ENCODE results near the gene ACVR1. TPM values are rescaled to one million over a fixed set of nuclear protein-coding genes. Genes with fewer than 3 reads are reported as not detected.

Gene ACVR1
- total RNA-seq, 1 donor from 2014 or later = 4.4 TPM

DNA sequence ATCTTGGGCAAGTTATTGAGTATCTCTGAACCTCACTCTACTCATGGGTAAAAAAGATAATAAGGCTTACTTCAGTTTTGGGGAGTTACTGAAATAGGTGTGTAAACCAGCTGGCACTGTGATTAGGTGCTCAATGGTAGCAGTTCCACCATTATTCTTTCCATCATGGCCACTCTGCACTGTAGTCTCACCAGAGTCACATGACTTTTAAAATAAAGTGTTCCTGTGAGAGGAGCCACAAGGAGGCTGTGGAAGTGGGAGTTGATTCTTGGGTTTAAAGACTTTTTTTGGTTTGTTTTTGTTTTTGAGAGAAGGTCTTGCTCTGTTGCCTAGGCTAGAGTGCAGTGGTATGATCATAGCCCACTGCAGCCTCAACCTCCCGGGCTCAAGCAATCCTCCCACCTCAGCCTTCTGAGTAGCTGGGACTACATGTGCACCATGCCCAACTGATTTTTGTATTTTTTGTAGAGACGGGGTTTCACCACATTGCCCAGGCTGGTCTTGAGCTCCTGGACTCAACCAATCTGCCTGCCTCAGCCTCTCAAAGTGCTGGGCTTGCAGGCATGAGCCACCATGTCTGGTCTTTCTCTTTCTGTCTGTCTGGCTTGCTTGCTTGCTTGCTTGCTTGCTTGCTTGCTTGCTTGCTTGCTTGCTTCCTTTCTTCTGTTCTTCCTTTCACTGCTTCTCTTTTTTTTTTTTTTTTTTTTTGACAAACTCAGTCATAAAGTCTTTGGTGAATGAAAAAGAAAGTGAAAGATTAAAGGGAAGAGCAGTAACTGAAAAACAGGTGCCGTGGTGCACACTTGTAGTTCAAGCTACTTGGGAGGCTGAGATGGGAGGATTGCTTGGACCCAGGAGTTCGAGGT, 21.2 kb upstream of the ACVR1 start:
- peaks cover 33% of the 10 kb centered on the region for H3K4me1 Mint-ChIP-seq
- CTCF ChIA-PET = no interaction called here
- DNase-seq (peak; percentile 20), ATAC-seq (ENCODE audit: low read depth) (peak; percentile 73)
- H3K27me3 Mint-ChIP-seq = no peaks in the 10 kb centered on the region
- POLR2A ChIA-PET = interaction anchor here (0.7 to 2.4 kb wide), 3 partner anchors 21 to 1556 kb away, joined by 4 to 31 read pairs (median 7); partner anchors contain the start of gene ACVR1
- peak overlapping the region; percentile 85 for H3K4me3 Mint-ChIP-seq
- no peaks in the 10 kb centered on the region for H3K36me3 Mint-ChIP-seq (ENCODE audit: low read depth)
- H3K9me3 Mint-ChIP-seq = peaks cover 2% of the 10 kb centered on the region
- intact Hi-C loops (cut with micrococcal nuclease) = loop anchor here (1.0 kb wide), 1 partner anchor 21 kb away; the partner anchor contains the start of gene ACVR1
- TF ChIP-seq, protein P1, sequence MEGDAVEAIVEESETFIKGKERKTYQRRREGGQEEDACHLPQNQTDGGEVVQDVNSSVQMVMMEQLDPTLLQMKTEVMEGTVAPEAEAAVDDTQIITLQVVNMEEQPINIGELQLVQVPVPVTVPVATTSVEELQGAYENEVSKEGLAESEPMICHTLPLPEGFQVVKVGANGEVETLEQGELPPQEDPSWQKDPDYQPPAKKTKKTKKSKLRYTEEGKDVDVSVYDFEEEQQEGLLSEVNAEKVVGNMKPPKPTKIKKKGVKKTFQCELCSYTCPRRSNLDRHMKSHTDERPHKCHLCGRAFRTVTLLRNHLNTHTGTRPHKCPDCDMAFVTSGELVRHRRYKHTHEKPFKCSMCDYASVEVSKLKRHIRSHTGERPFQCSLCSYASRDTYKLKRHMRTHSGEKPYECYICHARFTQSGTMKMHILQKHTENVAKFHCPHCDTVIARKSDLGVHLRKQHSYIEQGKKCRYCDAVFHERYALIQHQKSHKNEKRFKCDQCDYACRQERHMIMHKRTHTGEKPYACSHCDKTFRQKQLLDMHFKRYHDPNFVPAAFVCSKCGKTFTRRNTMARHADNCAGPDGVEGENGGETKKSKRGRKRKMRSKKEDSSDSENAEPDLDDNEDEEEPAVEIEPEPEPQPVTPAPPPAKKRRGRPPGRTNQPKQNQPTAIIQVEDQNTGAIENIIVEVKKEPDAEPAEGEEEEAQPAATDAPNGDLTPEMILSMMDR (IDR thresholded peaks at IDR 0.05) = no peak
- peak overlapping the region; percentile 95 for H3K27ac Mint-ChIP-seq

DNA sequence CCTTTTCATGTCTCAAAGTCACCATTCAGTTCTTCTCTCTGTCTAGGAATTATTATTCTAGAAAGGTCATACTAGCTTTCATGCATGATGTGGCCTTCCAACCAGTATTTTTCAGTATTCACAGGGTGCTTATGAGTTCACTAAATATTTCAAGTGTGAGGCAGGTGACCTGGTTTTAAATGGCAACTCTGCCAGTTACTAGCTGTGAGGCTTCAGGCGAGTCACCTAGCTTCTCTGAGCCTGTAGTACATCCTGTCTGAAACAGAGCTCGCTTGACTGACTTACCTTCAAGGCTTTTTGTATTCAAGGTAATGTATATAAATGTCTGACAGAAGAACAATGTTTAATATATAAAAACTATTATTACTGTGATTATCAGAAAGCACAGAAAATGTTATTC, 19.4 kb upstream of the ACVR1 start:
- Mint-ChIP-seq H3K4me3 (no peak overlapping the region), H3K36me3 (ENCODE audit: low read depth) (no peaks in the 10 kb centered on the region), H3K9me3 (peaks cover 2% of the 10 kb centered on the region), H3K27ac (no peak overlapping the region), H3K27me3 (no peaks in the 10 kb centered on the region), H3K4me1 (peaks cover 33% of the 10 kb centered on the region)
- CTCF ChIA-PET = interaction anchor here (0.5 kb wide), 1 partner anchor 129 kb away, joined by 3 read pairs; no protein-coding TSS in a partner anchor
- DNase-seq (no peak), ATAC-seq (ENCODE audit: low read depth) (no peak)
- POLR2A ChIA-PET = interaction anchor here (1.4 kb wide), 1 partner anchor 19 kb away, joined by 5 read pairs; the partner anchor contains the start of gene ACVR1
- intact Hi-C loops (cut with micrococcal nuclease) = no loop called here
- TF ChIP-seq, protein P1 (IDR thresholded peaks at IDR 0.05) = no peak

GRCh38 chr2:157894694-157895435, 18.7 kb upstream of the ACVR1 start:
- Mint-ChIP-seq H3K4me1 (peaks cover 28% of the 10 kb centered on the region), H3K27ac (no peak overlapping the region), H3K4me3 (no peak overlapping the region), H3K9me3 (peaks cover 2% of the 10 kb centered on the region), H3K36me3 (ENCODE audit: low read depth) (no peaks in the 10 kb centered on the region), H3K27me3 (no peaks in the 10 kb centered on the region)
- TF ChIP-seq, protein P1 (IDR thresholded peaks at IDR 0.05) = no peak
- ChIA-PET POLR2A (interaction anchor here (1.4 kb wide), 1 partner anchor 19 kb away, joined by 5 read pairs; the partner anchor contains the start of gene ACVR1), CTCF (no interaction called here)
- no peak for ATAC-seq (ENCODE audit: low read depth)
- no peak for DNase-seq
- intact Hi-C loops (cut with micrococcal nuclease) = no loop called here

- intact Hi-C loops (cut with micrococcal nuclease) = no loop called here
- CTCF ChIA-PET = no interaction called here
- H3K4me1 Mint-ChIP-seq = peaks cover 20% of the 10 kb centered on the region
- no peaks in the 10 kb centered on the region for H3K27me3 Mint-ChIP-seq
- POLR2A ChIA-PET = no interaction called here
- H3K9me3 Mint-ChIP-seq = peaks cover 2% of the 10 kb centered on the region
- no peak overlapping the region for H3K27ac Mint-ChIP-seq
- DNase-seq (no peak), ATAC-seq (ENCODE audit: low read depth) (no peak)
- TF ChIP-seq, protein P1 (IDR thresholded peaks at IDR 0.05) = no peak
- no peaks in the 10 kb centered on the region for H3K36me3 Mint-ChIP-seq (ENCODE audit: low read depth)
- H3K4me3 Mint-ChIP-seq = no peak overlapping the region
Observed at GRCh38 chr2:157893611-157894010, 17.5 kb upstream of the ACVR1 start.

DNA sequence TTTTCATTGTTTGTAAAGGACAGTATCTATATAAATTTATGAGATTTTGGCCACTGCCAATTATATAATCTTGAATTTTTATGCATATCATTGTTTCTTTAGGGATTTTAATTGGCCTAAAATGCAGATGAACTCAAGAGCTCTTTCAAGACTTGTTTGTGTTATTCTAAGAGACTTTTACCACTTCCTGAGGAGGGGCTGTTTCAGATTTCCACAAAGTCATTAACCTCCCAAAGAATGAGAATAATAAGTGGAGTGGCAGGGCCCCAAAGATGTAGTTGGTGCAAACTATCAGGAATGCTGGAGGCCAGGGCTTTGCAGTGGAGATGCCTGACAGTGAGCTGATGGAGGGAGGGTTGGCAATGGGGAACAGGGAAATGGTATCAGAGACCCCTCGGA, 15.5 kb upstream of the ACVR1 start:
- no peak overlapping the region for H3K27ac Mint-ChIP-seq
- CTCF ChIA-PET = interaction anchor here (1.6 kb wide), 1 partner anchor 15 kb away, joined by 3 read pairs; no protein-coding TSS in a partner anchor
- peaks cover under 1% of the 10 kb centered on the region for H3K4me1 Mint-ChIP-seq
- ATAC-seq (ENCODE audit: low read depth) (no peak), DNase-seq (no peak)
- TF ChIP-seq, protein P1 (IDR thresholded peaks at IDR 0.05) = no peak
- H3K4me3 Mint-ChIP-seq = no peak overlapping the region
- POLR2A ChIA-PET = no interaction called here
- no peaks in the 10 kb centered on the region for H3K36me3 Mint-ChIP-seq (ENCODE audit: low read depth)
- no peaks in the 10 kb centered on the region for H3K9me3 Mint-ChIP-seq
- intact Hi-C loops (cut with micrococcal nuclease) = no loop called here
- H3K27me3 Mint-ChIP-seq = peaks cover 6% of the 10 kb centered on the region

Data from activated B cell treated with CpG ODN at 0.5 μM for 24 hours (primary cell).